Endothelial cell of umbilical vein (primary cell): ENCODE measurements around the gene ABTB1. TPM values are rescaled to one million over a fixed set of nuclear protein-coding genes. Genes with fewer than 3 reads are reported as not detected.
A peak's percentile ranks its signal among the peaks of the same experiment; 100 is the strongest.

Experiments used
- BruUV-seq: library from RNA; stranded (reverse); fragments of 400-500 nt; replicated peaks from 2 replicates; lab custom pipeline; 2021; lab: Mats Ljungman, UMichigan
- CTCF ChIA-PET: fragments of 300-600, 350-600 bp; sonication (Branson Sonifier 250); formaldehyde crosslinking; loops from one replicate; lab custom pipeline; 2021; ENCODE audit warnings: antibody characterized with exemption, inconsistent platforms; lab: Charles Lee
- POLR2A ChIA-PET: fragments of 300-600, 350-600 bp; sonication (Branson Sonifier 250); formaldehyde crosslinking; loops from one replicate; lab custom pipeline; 2021; ENCODE audit warnings: antibody characterized with exemption, inconsistent platforms; lab: Charles Lee
- DNase-seq: peaks from one replicate; pipeline ENCODE4 v3.0.0-alpha.2; 2011; ENCODE audit warnings: low read depth, low spot score
- FAIRE-seq: peaks from 2 replicates; lab custom pipeline; 2011; peaks lifted over from hg19 to GRCh38; lab: Jason Lieb, UNC
- H2AFZ ChIP-seq: 2 replicates; pipeline ENCODE4 v1.6.0; 2012; ENCODE audit warnings: low read depth, low read length, control low read depth, inconsistent platforms
- H3K27ac ChIP-seq: 2 replicates; pipeline ENCODE4 v1.5.1; 2011; ENCODE audit warnings: low read depth, mild to moderate bottlenecking, control low read depth, low read length, moderate library complexity; ENCODE audit not compliant: insufficient read depth
- H3K27me3 ChIP-seq, 2 experiments: 2 replicates each; pipeline versions ENCODE4 v1.6.0 to v1.6.1; 2011; ENCODE audit warnings: low read length in 2 of 2, mixed read lengths in 1 of 2; ENCODE audit not compliant: control insufficient read depth in 2 of 2, insufficient read depth in 2 of 2
- H3K36me3 ChIP-seq, 2 experiments: 2 replicates in 1 of 2; 3 replicates in 1 of 2; pipeline ENCODE4 v1.5.1; 2011; ENCODE audit warnings: low read length in 2 of 2, mild to moderate bottlenecking in 1 of 2, moderate library complexity in 1 of 2; ENCODE audit not compliant: control insufficient read depth in 2 of 2, insufficient read depth in 2 of 2; ENCODE audit errors: extremely low read depth in 1 of 2
- H3K4me1 ChIP-seq: 3 replicates; pipeline ENCODE4 v1.5.1; 2011; ENCODE audit warnings: mild to moderate bottlenecking, low read length; ENCODE audit not compliant: control insufficient read depth, insufficient read depth; ENCODE audit errors: extremely low read depth
- H3K4me2 ChIP-seq: 2 replicates; pipeline ENCODE4 v1.6.1; 2011; ENCODE audit warnings: low read length, control low read depth, mixed read lengths; ENCODE audit not compliant: insufficient read depth
- H3K4me3 ChIP-seq, 3 experiments: fragments of 200-600 bp in 1 of 3; sonication (generic), shearing (Covaris generic) in 1 of 3; replicated peaks in 1 of 3; 2 replicates each; pipeline ENCODE4 v1.5.1; 2011 to 2016; ENCODE audit warnings: control low read depth in 3 of 3, low read length in 3 of 3, mild to moderate bottlenecking in 2 of 3, inconsistent platforms in 1 of 3, low read depth in 1 of 3, moderate library complexity in 1 of 3; ENCODE audit not compliant: insufficient read depth in 1 of 3
- H3K79me2 ChIP-seq: 2 replicates; pipeline ENCODE4 v1.6.0; 2012; ENCODE audit warnings: low read length, inconsistent platforms; ENCODE audit not compliant: control insufficient read depth, insufficient read depth
- H3K9ac ChIP-seq: replicated peaks from 2 replicates; pipeline ENCODE3; 2011; ENCODE audit warnings: low read length, control low read depth; ENCODE audit not compliant: insufficient read depth; ENCODE audit errors: extremely low read depth
- H3K9me1 ChIP-seq: replicated peaks from 3 replicates; pipeline ENCODE4 v1.6.0; 2011; ENCODE audit warnings: mild to moderate bottlenecking, low read length; ENCODE audit not compliant: control insufficient read depth, insufficient read depth; ENCODE audit errors: extremely low read depth
- H3K9me3 ChIP-seq: replicated peaks from 2 replicates; pipeline ENCODE4 v1.5.1; 2012; ENCODE audit warnings: low read length, inconsistent platforms; ENCODE audit not compliant: control insufficient read depth, insufficient read depth
- H4K20me1 ChIP-seq: replicated peaks from 2 replicates; pipeline ENCODE3; 2011; ENCODE audit warnings: mild to moderate bottlenecking, low read length; ENCODE audit not compliant: control insufficient read depth, insufficient read depth; ENCODE audit errors: extremely low read depth
- CTCF ChIP-seq, 2 donors: IDR thresholded peaks; 1 replicate in 1 of 2; 2 replicates in 1 of 2; pipeline ENCODE4 v1.5.1; 2011; ENCODE audit warnings: low read length in 2 of 2, mild to moderate bottlenecking in 2 of 2, moderate library complexity in 2 of 2, control low read depth in 1 of 2, inconsistent platforms in 1 of 2, low read depth in 1 of 2; ENCODE audit not compliant: insufficient read depth in 1 of 2; ENCODE audit errors: extremely low read depth in 1 of 2
- FOS ChIP-seq: IDR thresholded peaks from 2 replicates; pipeline ENCODE4 v1.6.1; 2011; ENCODE audit warnings: mild to moderate bottlenecking, low read length, moderate library complexity, borderline replicate concordance; ENCODE audit not compliant: insufficient read depth
- GATA2 ChIP-seq: IDR thresholded peaks from 2 replicates; pipeline ENCODE4 v1.7.0; 2011; ENCODE audit warnings: low read depth, mild to moderate bottlenecking, moderate library complexity, mixed read lengths, low read length; ENCODE audit not compliant: insufficient read length, insufficient read depth
- MAX ChIP-seq: IDR thresholded peaks from 2 replicates; pipeline ENCODE4 v1.6.1; 2011; ENCODE audit not compliant: insufficient read depth, insufficient read length
- MYC ChIP-seq: IDR thresholded peaks from one replicate; pipeline ENCODE4 v1.6.1; 2011; ENCODE audit warnings: mild to moderate bottlenecking, low read depth, low read length
- POLR2A ChIP-seq: IDR thresholded peaks from 2 replicates; pipeline ENCODE4 v1.6.1; 2012; ENCODE audit warnings: low read depth, mild to moderate bottlenecking, control low read depth, low read length
- POLR2AphosphoS5 ChIP-seq: IDR thresholded peaks from 2 replicates; pipeline ENCODE4 v1.6.1; 2012; ENCODE audit warnings: low read depth, mild to moderate bottlenecking, control low read depth, low read length, moderate library complexity; ENCODE audit not compliant: insufficient read depth
- dilution Hi-C: fragments of 300-500 bp; cut with MboI; formaldehyde crosslinking; loops from one replicate; pipeline ENCODE4 v1.15.0; 2019; ENCODE audit warnings: low sequenced_read_pairs; ENCODE audit not compliant: extremely low pct_ligation_motif_present
- intact Hi-C: fragments of 100-400 bp; cut with micrococcal nuclease; formaldehyde crosslinking; loops from one replicate; pipeline ENCODE4 v1.10.0; 2022
- polyA plus RNA-seq, 4 experiments: library from polyadenylated mRNA; depleted of rRNA in 3 of 4; stranded (reverse) in 3 of 4; unstranded in 1 of 4; fragments of >200 nt; gene quantifications; 2 replicates each; pipeline versions ENCODE4 v1.2.1 to v1.2.3, GENCODE V29; 2011 to 2012; ENCODE audit warnings: missing spikeins in 1 of 4
- total RNA-seq: library from RNA; stranded (reverse); gene quantifications from 2 replicates; pipeline ENCODE4 v1.2.3, GENCODE V29; 2021

Gene ABTB1
- total and polyA plus RNA-seq, 2 donors (not counting 3 experiments of a cell fraction or from before 2014, with no cell fraction given) = 15.2 to 25.1 TPM

GRCh38 chr3:127679534-127680145 is 6.9 kb downstream of the ABTB1 start:
- no peak overlapping the region for H3K9ac ChIP-seq
- H2AFZ ChIP-seq = no peak overlapping the region
- no peaks in the 10 kb centered on the region for H4K20me1 ChIP-seq
- no peaks in the 10 kb centered on the region for H3K36me3 ChIP-seq
- H3K4me2 ChIP-seq = no peak overlapping the region
- no peak overlapping the region for H3K27ac ChIP-seq
- dilution Hi-C loops (no loop called here), intact Hi-C loops (no loop called here)
- no peaks in the 10 kb centered on the region for H3K9me3 ChIP-seq
- no peaks in the 10 kb centered on the region for H3K9me1 ChIP-seq
- DNase-seq (no peak), FAIRE-seq (no peak)
- H3K4me1 ChIP-seq = no peaks in the 10 kb centered on the region
- no peaks in the 10 kb centered on the region for H3K79me2 ChIP-seq
- CTCF ChIA-PET = interaction anchor here (1.4 to 2.2 kb wide), 3 partner anchors 14 to 104 kb away, joined by 4 to 11 read pairs (median 4); no protein-coding TSS in a partner anchor
- no TSS peak for BruUV-seq
- H3K27me3 ChIP-seq = no peaks in the 10 kb centered on the region
- no peak overlapping the region for H3K4me3 ChIP-seq
- TF ChIP-seq MAX = no peak
- no peak for TF ChIP-seq POLR2AphosphoS5
- TF ChIP-seq CTCF (IDR thresholded peaks at IDR 0.05; ENCODE audit: extremely low read depth in 1 of 2, insufficient read depth in 1 of 2, low read depth in 1 of 2, low read length in 2 of 2) = peak in 1 of 2 donors; percentile 29
- TF ChIP-seq FOS = no peak
- TF ChIP-seq GATA2 = no peak
- TF ChIP-seq MYC = no peak
- no peak for TF ChIP-seq POLR2A
- POLR2A ChIA-PET = no interaction called here
